Mesendoderm (in vitro differentiated cells): Measurements from ENCODE around the gene DESI2.
A peak's percentile ranks its signal among the peaks of the same experiment; 100 is the strongest.

ENCODE experiments used
- DNase-seq: peaks from one replicate; pipeline ENCODE4 v3.0.0; 2013
- H2AK5ac ChIP-seq: 2 replicates; pipeline ENCODE4 v1.6.1; 2013; ENCODE audit warnings: low read length, inconsistent platforms
- H2BK120ac ChIP-seq: 2 replicates; pipeline ENCODE4 v1.6.1; 2013; ENCODE audit warnings: low read depth, mild to moderate bottlenecking, low read length, moderate library complexity, mixed read lengths
- H2BK15ac ChIP-seq: replicated peaks from 2 replicates; pipeline ENCODE4 v1.6.1; 2013; ENCODE audit warnings: low read depth, mild to moderate bottlenecking, moderate library complexity
- H2BK5ac ChIP-seq: 2 replicates; pipeline ENCODE4 v1.6.1; 2013; ENCODE audit warnings: low read length, inconsistent platforms
- H3K18ac ChIP-seq: 2 replicates; pipeline ENCODE4 v1.6.1; 2013; ENCODE audit warnings: mild to moderate bottlenecking, low read length, mixed read lengths
- H3K23ac ChIP-seq: one replicate; pipeline ENCODE4 v1.6.1; 2013; ENCODE audit warnings: low read length
- H3K27ac ChIP-seq: 2 replicates; pipeline ENCODE4 v1.5.1; 2013; ENCODE audit warnings: low read depth, mild to moderate bottlenecking, inconsistent platforms, low read length, moderate library complexity
- H3K27me3 ChIP-seq: 2 replicates; pipeline ENCODE4 v1.6.1; 2013; ENCODE audit warnings: low read length, control low read depth, mild to moderate bottlenecking, inconsistent platforms; ENCODE audit not compliant: insufficient read depth, poor library complexity
- H3K36me3 ChIP-seq: 2 replicates; pipeline ENCODE4 v1.6.1; 2013; ENCODE audit warnings: low read length, inconsistent platforms; ENCODE audit not compliant: control insufficient read depth, insufficient read depth
- H3K4ac ChIP-seq: one replicate; pipeline ENCODE4 v1.6.1; 2013; ENCODE audit warnings: low read depth, mild to moderate bottlenecking, low read length, moderate library complexity
- H3K4me1 ChIP-seq: 2 replicates; pipeline ENCODE4 v1.6.1; 2013; ENCODE audit warnings: low read depth, low read length, inconsistent platforms; ENCODE audit not compliant: control insufficient read depth
- H3K4me2 ChIP-seq: 2 replicates; pipeline ENCODE4 v1.6.1; 2013; ENCODE audit warnings: low read length
- H3K4me3 ChIP-seq: 2 replicates; pipeline ENCODE4 v1.5.1; 2013; ENCODE audit warnings: mild to moderate bottlenecking, low read length
- H3K56ac ChIP-seq: one replicate; pipeline ENCODE4 v1.6.1; 2013; ENCODE audit warnings: low read length
- H3K79me1 ChIP-seq: 2 replicates; pipeline ENCODE4 v1.6.1; 2013; ENCODE audit warnings: low read length, inconsistent platforms
- H3K79me2 ChIP-seq: 2 replicates; pipeline ENCODE4 v1.6.1; 2013; ENCODE audit warnings: mild to moderate bottlenecking, low read length; ENCODE audit not compliant: control insufficient read depth, insufficient read depth
- H3K9ac ChIP-seq: 2 replicates; pipeline ENCODE4 v1.6.1; 2013; ENCODE audit warnings: low read length, inconsistent platforms
- H4K5ac ChIP-seq: one replicate; pipeline ENCODE4 v1.6.1; 2013; ENCODE audit warnings: low read length
- H4K8ac ChIP-seq: one replicate; pipeline ENCODE4 v1.6.1; 2013; ENCODE audit warnings: low read depth, mild to moderate bottlenecking, control low read depth, low read length, moderate library complexity
- WGBS: extraction: QIAGEN DNeasy Blood & Tissue Kit; methylation state at CpG from one replicate; pipeline ENCODE4 v1.1.7; 2013; ENCODE audit warnings: low lambda C conversion rate, missing lambda C conversion rate; ENCODE audit not compliant: insufficient coverage; ENCODE audit errors: extremely low coverage; 5-methylcytosine and 5-hydroxymethylcytosine counted together

Gene DESI2

DNA sequence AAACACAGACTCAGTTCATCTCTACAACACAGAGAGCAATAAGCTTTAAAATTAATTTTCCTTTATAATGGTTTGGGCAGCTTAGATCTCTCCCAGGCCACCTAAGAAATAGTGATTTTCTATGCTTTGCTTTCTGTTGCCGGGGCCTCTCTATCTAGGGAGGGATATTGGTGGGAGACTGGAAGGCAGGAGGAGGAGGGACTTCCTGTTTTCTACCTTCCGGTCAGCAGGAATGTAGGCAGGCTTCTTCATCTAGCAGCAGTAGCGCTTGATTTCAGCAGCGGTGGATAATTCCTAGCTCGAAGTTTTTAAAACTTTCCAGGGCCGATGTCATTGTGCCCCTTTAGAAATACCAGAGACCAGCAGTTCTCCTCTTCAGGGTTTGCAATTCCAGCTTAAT is 5.1 kb upstream of the DESI2 start:
- no peak overlapping the region for H4K8ac ChIP-seq
- H2AK5ac ChIP-seq, result no peak overlapping the region
- H3K4ac ChIP-seq, result no peak overlapping the region
- no peak overlapping the region for H3K27ac ChIP-seq
- no peaks in the 10 kb centered on the region for H3K27me3 ChIP-seq
- no peak overlapping the region for H3K18ac ChIP-seq
- no peak overlapping the region for H3K56ac ChIP-seq
- H3K79me2 ChIP-seq, result no peaks in the 10 kb centered on the region
- H3K9ac ChIP-seq, result no peak overlapping the region
- no peaks in the 10 kb centered on the region for H3K79me1 ChIP-seq
- no peak overlapping the region for H2BK15ac ChIP-seq
- no peak overlapping the region for H3K4me3 ChIP-seq
- H2BK5ac ChIP-seq, result no peak overlapping the region
- no peaks in the 10 kb centered on the region for H3K36me3 ChIP-seq
- H3K4me2 ChIP-seq, result no peak overlapping the region
- H3K4me1 ChIP-seq, result peaks cover 3% of the 10 kb centered on the region
- H4K5ac ChIP-seq, result no peak overlapping the region
- H3K23ac ChIP-seq, result no peak overlapping the region
- DNase-seq, result peak; percentile 59
- WGBS, result no CpG with 5 or more reads among the region's 6 CpGs
- no peak overlapping the region for H2BK120ac ChIP-seq

DNA sequence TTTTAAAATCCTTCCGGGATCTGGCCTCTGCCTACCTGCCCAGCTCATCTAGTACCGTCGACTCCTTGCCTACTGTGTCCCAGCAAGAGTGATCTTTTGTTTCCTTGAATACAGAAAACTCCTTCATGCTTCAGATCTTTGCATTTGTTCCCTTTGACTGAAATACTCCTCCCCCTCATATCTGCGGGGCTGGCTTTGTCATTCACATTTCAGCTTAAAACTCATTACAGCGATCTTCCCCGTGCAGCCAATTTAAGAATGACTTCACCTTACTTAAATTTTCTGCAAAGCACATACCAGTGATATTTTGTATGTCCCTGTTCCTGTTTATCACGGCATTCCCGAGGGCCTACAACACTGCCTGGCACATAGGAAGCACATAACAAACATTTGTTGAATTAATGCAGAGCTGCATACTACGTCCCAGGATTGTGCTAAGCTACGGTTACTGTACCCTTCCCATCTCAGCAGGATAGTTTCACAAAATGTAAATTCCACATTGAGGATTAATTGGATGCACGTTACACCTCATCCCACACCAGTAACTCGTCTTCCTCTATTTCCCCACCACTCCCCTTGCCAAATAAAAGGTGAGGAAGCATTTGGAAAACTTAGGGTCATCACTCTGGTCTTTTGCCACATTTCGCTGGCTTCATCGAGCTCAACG is 837 bp upstream of the DESI2 start:
- H3K18ac ChIP-seq, result peak overlapping the region; percentile 52
- H3K27me3 ChIP-seq, result no peaks in the 10 kb centered on the region
- H3K79me2 ChIP-seq, result peaks cover 31% of the 10 kb centered on the region
- no peak overlapping the region for H2BK15ac ChIP-seq
- no peak overlapping the region for H4K5ac ChIP-seq
- H3K36me3 ChIP-seq, result no peaks in the 10 kb centered on the region
- H2BK5ac ChIP-seq, result no peak overlapping the region
- no peak overlapping the region for H2AK5ac ChIP-seq
- H4K8ac ChIP-seq, result no peak overlapping the region
- no peak overlapping the region for H3K23ac ChIP-seq
- H3K4me1 ChIP-seq, result peaks cover 5% of the 10 kb centered on the region
- no peak overlapping the region for H3K4ac ChIP-seq
- peak overlapping the region; percentile 59 for H3K56ac ChIP-seq
- H3K79me1 ChIP-seq, result peaks cover 9% of the 10 kb centered on the region
- peak overlapping the region; percentile 63 for H3K9ac ChIP-seq
- no peak overlapping the region for H3K27ac ChIP-seq
- WGBS, result no CpG with 5 or more reads among the region's 15 CpGs
- H3K4me3 ChIP-seq, result peak overlapping the region; percentile 27
- H2BK120ac ChIP-seq, result no peak overlapping the region
- peak overlapping the region; percentile 14 for H3K4me2 ChIP-seq
- no peak for DNase-seq

DNA sequence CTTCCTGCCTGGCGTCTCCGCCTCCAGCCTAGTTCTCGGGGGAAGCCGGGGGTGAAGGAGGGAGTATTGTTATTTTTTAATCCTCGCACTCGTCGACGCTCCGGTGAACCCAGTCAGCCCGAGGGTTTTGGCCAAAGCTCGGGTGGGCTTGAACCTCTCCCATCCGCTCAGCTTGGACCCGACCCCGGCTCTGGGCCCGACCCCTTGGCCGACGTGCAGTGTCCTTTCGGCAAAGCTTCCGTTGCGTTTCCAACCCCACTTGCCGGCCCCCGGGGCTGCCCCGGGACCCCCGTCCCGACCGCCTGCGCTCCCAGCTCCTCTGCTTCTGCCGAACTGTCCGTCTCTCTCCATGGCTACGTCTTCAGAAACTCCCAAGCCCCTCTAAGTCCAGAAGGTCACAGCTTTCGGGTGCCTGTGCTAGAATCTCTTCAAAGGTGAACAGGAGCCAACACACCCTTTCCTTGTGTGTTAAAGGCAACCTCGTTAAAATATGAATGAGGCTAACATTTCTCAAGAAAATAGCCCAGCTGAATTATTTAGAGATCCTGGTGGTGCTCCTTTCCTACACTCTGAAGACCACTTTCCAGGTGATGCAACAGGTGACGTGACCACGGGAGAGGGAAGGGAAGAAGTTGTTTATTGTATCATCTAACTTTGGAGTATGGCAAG is 647 bp downstream of the DESI2 start:
- Histone ChIP-seq H3K27ac (peak overlapping the region; percentile 88), H3K56ac (peak overlapping the region; percentile 77), H3K4me3 (peak overlapping the region; percentile 23), H2AK5ac (no peak overlapping the region), H3K4ac (peak overlapping the region; percentile 91), H2BK15ac (no peak overlapping the region), H4K5ac (no peak overlapping the region), H3K4me1 (peaks cover 5% of the 10 kb centered on the region), H2BK120ac (no peak overlapping the region), H3K79me2 (peaks cover 45% of the 10 kb centered on the region), H4K8ac (no peak overlapping the region), H3K27me3 (no peaks in the 10 kb centered on the region), H3K23ac (no peak overlapping the region), H3K4me2 (peak overlapping the region; percentile 49), H3K18ac (peak overlapping the region; percentile 93), H3K36me3 (no peaks in the 10 kb centered on the region), H2BK5ac (no peak overlapping the region), H3K9ac (peak overlapping the region; percentile 61), H3K79me1 (peaks cover 16% of the 10 kb centered on the region)
- no CpG with 5 or more reads among the region's 34 CpGs for WGBS
- DNase-seq, result peak; percentile 54

DNA sequence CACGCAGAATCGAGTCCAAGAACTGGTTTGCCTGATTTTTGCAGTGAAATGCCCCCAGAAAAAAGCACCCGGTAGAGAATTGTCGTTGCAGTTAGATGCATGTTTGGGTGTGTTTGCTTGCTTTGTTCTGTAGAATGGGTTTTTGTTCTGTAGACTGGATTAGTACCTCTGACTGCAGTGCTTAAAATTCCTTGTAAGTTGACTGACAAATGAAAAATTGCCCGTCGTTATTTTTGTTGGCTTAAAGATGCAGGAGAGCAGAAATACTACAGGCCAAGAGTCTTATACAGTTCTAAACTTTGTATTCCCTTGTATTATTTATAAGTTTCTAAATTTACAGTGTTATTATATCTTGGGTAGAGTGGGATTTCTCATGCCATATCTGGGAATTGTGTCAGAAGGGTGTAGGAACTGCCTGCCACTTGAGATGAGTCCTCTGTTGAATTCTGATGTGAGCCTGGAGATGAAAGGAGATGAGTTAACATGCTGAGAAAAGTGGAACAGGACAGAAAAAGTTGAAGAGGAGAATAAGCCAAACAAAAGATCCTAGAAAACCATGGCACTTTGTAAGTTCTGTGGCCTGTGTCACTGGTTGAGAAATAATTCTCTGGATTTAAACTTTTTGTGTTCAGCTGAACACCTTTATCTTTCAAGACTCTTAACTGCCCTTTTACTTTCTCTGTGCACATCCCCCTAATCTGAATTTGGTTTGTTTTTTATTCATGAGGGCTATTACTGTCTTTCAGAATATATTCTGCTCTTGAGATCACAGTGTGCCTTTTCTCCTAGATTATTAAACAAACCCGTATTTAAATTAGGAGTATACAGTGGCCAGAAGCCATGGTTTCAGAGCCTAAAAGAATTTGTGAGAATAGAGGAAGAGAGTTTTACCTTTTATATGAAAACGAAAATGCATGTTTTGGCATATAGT is 1.4 kb downstream of the DESI2 start:
- H3K4me1 ChIP-seq, result peaks cover 5% of the 10 kb centered on the region
- H2BK15ac ChIP-seq, result no peak overlapping the region
- H4K8ac ChIP-seq, result no peak overlapping the region
- peak overlapping the region; percentile 23 for H3K4me3 ChIP-seq
- H2BK5ac ChIP-seq, result no peak overlapping the region
- no peak overlapping the region for H2BK120ac ChIP-seq
- DNase-seq, result no peak
- H3K27me3 ChIP-seq, result no peaks in the 10 kb centered on the region
- H3K23ac ChIP-seq, result no peak overlapping the region
- H3K56ac ChIP-seq, result peak overlapping the region; percentile 77
- peaks cover 48% of the 10 kb centered on the region for H3K79me2 ChIP-seq
- H3K4ac ChIP-seq, result no peak overlapping the region
- no peak overlapping the region for H2AK5ac ChIP-seq
- H3K9ac ChIP-seq, result peak overlapping the region; percentile 61
- no CpG with 5 or more reads among the region's 8 CpGs for WGBS
- no peak overlapping the region for H3K27ac ChIP-seq
- H3K18ac ChIP-seq, result no peak overlapping the region
- H3K4me2 ChIP-seq, result peak overlapping the region; percentile 49
- H3K36me3 ChIP-seq, result peaks cover 1% of the 10 kb centered on the region
- peaks cover 16% of the 10 kb centered on the region for H3K79me1 ChIP-seq
- H4K5ac ChIP-seq, result no peak overlapping the region

DNA sequence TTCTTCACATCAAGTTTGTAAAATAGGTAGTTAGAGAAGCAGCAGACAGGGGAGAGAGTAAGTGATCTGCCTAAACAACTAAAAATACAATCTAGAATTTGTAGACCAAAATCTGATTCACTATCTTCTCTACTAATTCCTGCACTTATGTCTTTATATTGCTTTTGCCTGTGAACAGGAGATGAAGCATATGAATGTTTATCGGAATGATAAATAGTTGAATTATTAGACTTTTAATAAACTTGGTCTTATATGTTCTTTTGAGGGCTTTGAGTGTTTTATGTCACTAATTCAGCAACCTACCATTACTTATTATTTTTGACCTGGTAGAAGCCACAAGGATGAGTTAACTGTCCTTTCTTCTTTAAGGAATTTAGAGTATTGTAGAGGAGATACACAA is 2.3 kb downstream of the DESI2 start:
- no peak overlapping the region for H3K23ac ChIP-seq

More for the DNA sequence above, 2.3 kb downstream of the DESI2 start:
- Histone ChIP-seq H3K27ac (no peak overlapping the region), H3K4ac (no peak overlapping the region), H3K79me2 (peaks cover 55% of the 10 kb centered on the region), H3K4me1 (peaks cover 5% of the 10 kb centered on the region), H4K5ac (no peak overlapping the region), H3K9ac (no peak overlapping the region), H3K27me3 (no peaks in the 10 kb centered on the region), H4K8ac (no peak overlapping the region), H3K4me3 (no peak overlapping the region), H3K4me2 (peak overlapping the region; percentile 35), H2BK15ac (no peak overlapping the region), H2BK5ac (no peak overlapping the region), H2BK120ac (no peak overlapping the region), H3K56ac (no peak overlapping the region), H3K36me3 (peaks cover 2% of the 10 kb centered on the region), H3K79me1 (peaks cover 16% of the 10 kb centered on the region), H2AK5ac (no peak overlapping the region), H3K18ac (no peak overlapping the region)
- DNase-seq, result no peak
- 100% methylated on average over 1 of the region's 1 CpG for WGBS
